Kidney (tissue), 14 donors: Measurements from ENCODE around the gene SPTLC1. TPM values are rescaled to one million over a fixed set of nuclear protein-coding genes. Genes with fewer than 3 reads are reported as not detected.

Experiments
- DNase-seq, 5 donors: peaks; one replicate each; pipeline ENCODE4 v3.0.0-alpha.2; 2013 to 2020
- FAIRE-seq: peaks from 2 replicates; lab custom pipeline; 2012; peaks lifted over from hg19 to GRCh38; lab: Jason Lieb, UNC
- H3K27ac ChIP-seq, 2 donors: one replicate each; pipeline ENCODE4 v1.7.0; 2013; ENCODE audit warnings: low read depth in 2 of 2, low read length in 2 of 2, inconsistent platforms in 1 of 2
- H3K27me3 ChIP-seq: one replicate; pipeline ENCODE4 v1.7.1; 2013; ENCODE audit warnings: low read length, inconsistent platforms; ENCODE audit not compliant: control insufficient read depth, insufficient read depth
- H3K36me3 ChIP-seq, 3 donors: one replicate each; pipeline versions ENCODE4 v1.7.0 to v1.7.1; 2013; ENCODE audit warnings: low read length in 3 of 3, control low read depth in 1 of 3, inconsistent platforms in 1 of 3; ENCODE audit not compliant: insufficient read depth in 3 of 3, control insufficient read depth in 2 of 3
- H3K4me1 ChIP-seq, 3 donors: one replicate each; pipeline versions ENCODE4 v1.7.0 to v1.7.1; 2013; ENCODE audit warnings: low read length in 3 of 3, inconsistent platforms in 1 of 3, low read depth in 1 of 3; ENCODE audit not compliant: control insufficient read depth in 2 of 3, insufficient read depth in 2 of 3
- H3K4me3 ChIP-seq, 3 donors: one replicate each; pipeline versions ENCODE4 v1.7.0 to v1.8.1; 2013; ENCODE audit warnings: low read length in 3 of 3, control low read depth in 1 of 3, inconsistent platforms in 1 of 3
- H3K9ac ChIP-seq, 3 donors: one replicate each; pipeline versions ENCODE4 v1.7.0 to v1.7.1; 2013; ENCODE audit warnings: low read length in 3 of 3, control low read depth in 1 of 3, inconsistent platforms in 1 of 3
- H3K9me3 ChIP-seq, 3 donors: one replicate each; pipeline versions ENCODE4 v1.7.0 to v1.7.1; 2013; ENCODE audit warnings: low read length in 3 of 3, control low read depth in 1 of 3, inconsistent platforms in 1 of 3; ENCODE audit not compliant: control insufficient read depth in 2 of 3, insufficient read depth in 1 of 3
- CTCF ChIP-seq: IDR thresholded peaks from 3 replicates; pipeline ENCODE4 v1.5.1; 2012; ENCODE audit warnings: mild to moderate bottlenecking, moderate library complexity, borderline replicate concordance; ENCODE audit not compliant: insufficient read depth; ENCODE audit errors: extremely low read depth
- intact Hi-C: fragments of 100-400 bp; cut with DNase I; formaldehyde crosslinking; loops from one replicate; pipeline ENCODE4 v1.11.1; 2022
- polyA plus RNA-seq: library from polyadenylated mRNA; stranded (reverse); fragments of 350-450 nt; fragmentation: Illumina TruSeq; extraction: RNeasy Lipid Tissue Mini Kit (QIAGEN cat#74804); gene quantifications from one replicate; pipeline ENCODE4 v1.2.3, GENCODE V29; 2014; ENCODE audit warnings: low read depth, low replicate concordance; ENCODE audit not compliant: insufficient read depth
- total RNA-seq: library from RNA; stranded (reverse); fragmentation: NEBNext Ultra II Directional; extraction: Animal tissue kit (Norgen Biotek cat#: 25700); gene quantifications from one replicate; pipeline ENCODE4 v1.2.1, GENCODE V29; 2021
- donor health status: control.
- donor health status: control.
- donor health status: control.
- donor health status: control.
- donor health status: control.
- donor health status: DM: yes; HTN: yes; CAD: no.
- donor health status: Normal renal cell carcinoma (clear cell type).

SPTLC1 gene
- total and polyA plus RNA-seq, 2 donors from 2014 or later: 29.4 to 72.2 TPM

GRCh38 chr9:92048924-92049625, 66.1 kb downstream of the SPTLC1 start:
- Histone ChIP-seq H3K4me3 (no peak overlapping the region), H3K9ac (no peak overlapping the region), H3K4me1 (no peaks in the 10 kb centered on the region), H3K9me3 (no peaks in the 10 kb centered on the region), H3K36me3 (peaks cover 8 to 51% (median 21%) of the 10 kb centered on the region in 3 donors), H3K27ac (no peak overlapping the region), H3K27me3 (no peaks in the 10 kb centered on the region)
- TF ChIP-seq CTCF: no peak
- DNase-seq (peak in 1 of 5 donors; percentile 19), FAIRE-seq (no peak)
- intact Hi-C loops: no loop called here

- no peak for TF ChIP-seq CTCF
- peaks cover 0 to 1% (median under 1%) of the 10 kb centered on the region in 3 donors for H3K9me3 ChIP-seq
- intact Hi-C loops: no loop called here
- no peak overlapping the region for H3K4me3 ChIP-seq
- FAIRE-seq (no peak), DNase-seq (no peak)
- no peaks in the 10 kb centered on the region for H3K27me3 ChIP-seq
- no peak overlapping the region for H3K27ac ChIP-seq
- H3K9ac ChIP-seq: no peak overlapping the region
- H3K4me1 ChIP-seq: no peaks in the 10 kb centered on the region
- H3K36me3 ChIP-seq: peaks cover 8 to 53% (median 34%) of the 10 kb centered on the region in 3 donors
Measured at GRCh38 chr9:92047500-92047899, 67.7 kb downstream of the SPTLC1 start.

GRCh38 chr9:92046676-92047075, 68.5 kb downstream of the SPTLC1 start:
- no peaks in the 10 kb centered on the region for H3K4me1 ChIP-seq
- peaks cover 3 to 9% (median 5%) of the 10 kb centered on the region in 3 donors for H3K9me3 ChIP-seq
- TF ChIP-seq CTCF: no peak
- H3K27me3 ChIP-seq: no peaks in the 10 kb centered on the region
- intact Hi-C loops: no loop called here
- no peak for FAIRE-seq
- H3K27ac ChIP-seq: no peak overlapping the region
- H3K36me3 ChIP-seq: peaks cover 8 to 58% (median 35%) of the 10 kb centered on the region in 3 donors
- DNase-seq: no peak
- no peak overlapping the region for H3K4me3 ChIP-seq
- H3K9ac ChIP-seq: no peak overlapping the region
